Neural cell (in vitro differentiated cells): Measurements from ENCODE around the gene TMEM219. TPM values are rescaled to one million over a fixed set of nuclear protein-coding genes. Genes with fewer than 3 reads are reported as not detected.
A peak's percentile ranks its signal among the peaks of the same experiment; 100 is the strongest.

Experiments
- H2AFZ ChIP-seq: fragments of 200-600, 300-800 bp; sonication (generic), shearing (Covaris generic); 2 replicates; pipeline ENCODE4 v1.6.0; 2014; ENCODE audit warnings: low read depth, mild to moderate bottlenecking, antibody characterized with exemption, low read length, moderate library complexity
- H3F3A ChIP-seq: fragments of 200-600 bp; shearing (Covaris generic); 2 replicates; pipeline ENCODE4 v1.6.1; 2016; ENCODE audit warnings: mild to moderate bottlenecking, moderate library complexity, mixed read lengths, antibody characterized with exemption, low read length; ENCODE audit not compliant: insufficient read depth, poor library complexity, severe bottlenecking
- H3K27ac ChIP-seq: fragments of 200-600, 300-800 bp; sonication (generic), shearing (Covaris generic); 2 replicates; pipeline ENCODE4 v1.5.1; 2014; ENCODE audit warnings: mild to moderate bottlenecking, low read length, moderate library complexity
- H3K27me3 ChIP-seq: fragments of 300-800, 200-600 bp; sonication (generic), shearing (Covaris generic); 2 replicates; pipeline ENCODE4 v1.6.0; 2014; ENCODE audit warnings: mild to moderate bottlenecking, low read depth, low read length, moderate library complexity; ENCODE audit not compliant: insufficient read depth
- H3K36me3 ChIP-seq: fragments of 300-800, 200-600 bp; sonication (generic), shearing (Covaris generic); 2 replicates; pipeline ENCODE4 v1.5.1; 2014; ENCODE audit warnings: mild to moderate bottlenecking, antibody characterized with exemption, low read length, moderate library complexity; ENCODE audit not compliant: insufficient read depth
- H3K4me2 ChIP-seq: fragments of 300-800, 200-600 bp; sonication (generic), shearing (Covaris generic); 2 replicates; pipeline ENCODE4 v1.6.0; 2014; ENCODE audit warnings: mild to moderate bottlenecking, low read length
- H3K4me3 ChIP-seq: fragments of 300-800, 200-600 bp; sonication (generic), shearing (Covaris generic); 2 replicates; pipeline ENCODE4 v1.5.1; 2014; ENCODE audit warnings: mild to moderate bottlenecking, low read length, moderate library complexity
- H3K79me2 ChIP-seq: fragments of 200-600 bp; shearing (Covaris generic); replicated peaks from 2 replicates; pipeline ENCODE4 v1.6.0; 2014; ENCODE audit warnings: mild to moderate bottlenecking, low read length, moderate library complexity; ENCODE audit not compliant: insufficient read depth
- H3K9ac ChIP-seq: fragments of 300-800, 200-600 bp; sonication (generic), shearing (Covaris generic); 2 replicates; pipeline ENCODE4 v1.6.1; 2016; ENCODE audit warnings: mild to moderate bottlenecking, low read length, mixed read lengths
- H3K9me2 ChIP-seq: fragments of 200-600 bp; shearing (Covaris generic); 2 replicates; pipeline ENCODE4 v1.6.1; 2016; ENCODE audit warnings: mild to moderate bottlenecking, low read length, mixed read lengths; ENCODE audit not compliant: insufficient read depth
- H3K9me3 ChIP-seq: fragments of 200-600, 300-800 bp; sonication (generic), shearing (Covaris generic); 2 replicates; pipeline ENCODE4 v1.6.1; 2016; ENCODE audit warnings: mild to moderate bottlenecking, mixed run types, low read length, moderate library complexity, mixed read lengths
- H4K20me1 ChIP-seq: fragments of 200-600 bp; shearing (Covaris generic); 2 replicates; pipeline ENCODE4 v1.6.1; 2016; ENCODE audit warnings: mild to moderate bottlenecking, mixed run types; ENCODE audit not compliant: insufficient read depth
- CTCF ChIP-seq: fragments of 450-650 bp; IDR thresholded peaks from 2 replicates; pipeline ENCODE4 v1.5.1; 2014; ENCODE audit warnings: antibody characterized with exemption, mild to moderate bottlenecking, moderate library complexity; ENCODE audit not compliant: poor library complexity, severe bottlenecking
- EP300 ChIP-seq: fragments of 450-650 bp; conservative IDR thresholded peaks from 2 replicates; pipeline ENCODE4 v1.6.1; 2014; ENCODE audit warnings: antibody characterized with exemption, mild to moderate bottlenecking, moderate library complexity; ENCODE audit not compliant: poor library complexity, severe bottlenecking
- EZH2 ChIP-seq: fragments of 200-600, 300-800 bp; shearing (Covaris generic), sonication (generic); IDR thresholded peaks from 2 replicates; pipeline ENCODE4 v1.6.1; 2014; ENCODE audit warnings: antibody characterized with exemption, low read length, borderline replicate concordance, mild to moderate bottlenecking; ENCODE audit not compliant: insufficient read depth, poor library complexity, severe bottlenecking
- MXI1 ChIP-seq: fragments of 450-650 bp; conservative IDR thresholded peaks from 2 replicates; pipeline ENCODE4 v1.6.1; 2014; ENCODE audit warnings: antibody characterized with exemption, mild to moderate bottlenecking; ENCODE audit not compliant: poor library complexity, severe bottlenecking
- POLR2AphosphoS5 ChIP-seq: IDR thresholded peaks from 2 replicates; pipeline ENCODE4 v1.6.1; 2012
- RAD21 ChIP-seq: fragments of 450-650 bp; conservative IDR thresholded peaks from 2 replicates; pipeline ENCODE4 v1.6.1; 2014; ENCODE audit warnings: antibody characterized with exemption, mild to moderate bottlenecking, moderate library complexity
- REST ChIP-seq: IDR thresholded peaks from 2 replicates; pipeline ENCODE4 v1.6.1; 2012; ENCODE audit warnings: borderline replicate concordance
- SMC3 ChIP-seq: fragments of 450-650 bp; conservative IDR thresholded peaks from 2 replicates; pipeline ENCODE4 v1.6.1; 2014; ENCODE audit warnings: antibody characterized with exemption, mild to moderate bottlenecking, moderate library complexity; ENCODE audit not compliant: poor library complexity
- TAF1 ChIP-seq: IDR thresholded peaks from 2 replicates; pipeline ENCODE4 v1.6.1; 2012; ENCODE audit warnings: low read depth
- polyA plus RNA-seq: library from polyadenylated mRNA; depleted of rRNA; stranded (reverse); fragments of >200 nt; gene quantifications from 2 replicates; pipeline ENCODE4 v1.2.3, GENCODE V29; 2014

The TMEM219 gene
- polyA plus RNA-seq, 1 donor from 2014 or later, result 154 TPM

DNA sequence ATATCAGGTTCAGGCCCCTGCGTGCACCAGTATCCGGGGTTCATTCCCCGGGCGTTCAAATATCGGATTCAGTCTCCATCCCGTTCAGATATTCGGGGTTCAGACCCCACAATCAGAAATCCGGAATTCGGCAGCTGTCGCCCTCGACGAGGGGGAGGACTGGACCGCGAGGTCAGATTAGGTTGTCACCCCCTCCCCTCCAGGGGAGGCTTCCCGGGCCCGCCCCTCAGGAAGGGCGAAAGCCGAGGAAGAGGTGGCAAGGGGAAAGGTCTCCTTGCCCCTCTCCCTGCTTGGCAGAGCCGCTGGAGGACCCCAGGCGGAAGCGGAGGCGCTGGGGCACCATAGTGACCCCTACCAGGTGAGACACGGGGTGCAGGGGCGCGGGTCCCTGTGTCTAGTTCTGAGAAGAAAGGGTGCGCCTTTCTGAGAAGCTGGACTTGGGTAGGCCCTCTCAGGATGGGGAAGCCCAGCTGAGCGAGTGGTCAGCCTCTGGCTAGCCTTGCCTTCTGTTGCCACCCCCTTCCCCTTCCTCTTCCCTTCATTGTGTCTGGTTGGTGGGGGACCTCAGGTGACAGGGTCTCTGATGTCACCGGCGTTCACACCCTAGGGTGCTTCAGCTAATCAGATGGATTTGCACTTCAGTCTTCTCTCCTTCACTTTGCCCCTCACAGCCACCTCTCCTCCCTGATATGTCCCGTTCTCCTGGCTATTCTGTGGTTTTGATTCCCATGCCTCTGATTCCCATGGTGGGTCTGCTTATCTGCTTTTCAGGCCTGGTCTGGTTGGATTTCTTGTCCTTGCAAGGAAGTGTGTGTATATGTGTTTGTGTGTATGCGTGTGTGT is 12.6 kb downstream of the TMEM219 start:
- Histone ChIP-seq H2AFZ (peak overlapping the region; percentile 67), H3K36me3 (no peaks in the 10 kb centered on the region), H3K27ac (peak overlapping the region; percentile 97), H3F3A (no peaks in the 10 kb centered on the region), H3K27me3 (no peaks in the 10 kb centered on the region), H3K4me3 (peak overlapping the region; percentile 99), H3K9me3 (no peaks in the 10 kb centered on the region), H4K20me1 (peaks cover 12% of the 10 kb centered on the region), H3K79me2 (peaks cover 41% of the 10 kb centered on the region), H3K9me2 (no peaks in the 10 kb centered on the region), H3K9ac (peak overlapping the region; percentile 98), H3K4me2 (peak overlapping the region; percentile 92)
- TF ChIP-seq CTCF (no peak), POLR2AphosphoS5 (peak; percentile 75), REST (no peak), EP300 (no peak), MXI1 (peak; percentile 16), EZH2 (no peak), RAD21 (no peak), TAF1 (peak; percentile 52), SMC3 (peak; percentile 21)

- H3K9me3 ChIP-seq, result no peaks in the 10 kb centered on the region
- H3K79me2 ChIP-seq, result peaks cover 41% of the 10 kb centered on the region
- no peaks in the 10 kb centered on the region for H3F3A ChIP-seq
- H3K4me2 ChIP-seq, result peak overlapping the region; percentile 92
- H4K20me1 ChIP-seq, result peaks cover 12% of the 10 kb centered on the region
- peak overlapping the region; percentile 97 for H3K27ac ChIP-seq
- H3K27me3 ChIP-seq, result no peaks in the 10 kb centered on the region
- peak overlapping the region; percentile 99 for H3K4me3 ChIP-seq
- H3K9me2 ChIP-seq, result no peaks in the 10 kb centered on the region
- no peak overlapping the region for H2AFZ ChIP-seq
- H3K36me3 ChIP-seq, result no peaks in the 10 kb centered on the region
- H3K9ac ChIP-seq, result peak overlapping the region; percentile 98
- no peak for TF ChIP-seq EZH2
- no peak for TF ChIP-seq REST
- no peak for TF ChIP-seq POLR2AphosphoS5
- TF ChIP-seq EP300, result no peak
- TF ChIP-seq TAF1, result no peak
Observed at GRCh38 chr16:29975134-29975538, 13.3 kb downstream of the TMEM219 start.
